Stimulated activated CD8-positive, alpha-beta memory T cell treated with anti-CD3 and anti-CD28 coated beads, Interleukin-7, amount 100 ng/mL, for 4 hours (primary cell): ENCODE results near the gene PTPRCAP.

Experiments
- DNase-seq, 2 donors: peaks; one replicate each; pipeline ENCODE4 v3.0.0-alpha.2; 2020; ENCODE audit warnings: low read depth in 2 of 2

The PTPRCAP gene

GRCh38 chr11:67396587-67397389 is 40.7 kb downstream of the PTPRCAP start:
- no peak for DNase-seq

GRCh38 chr11:67396259-67396581 is 41.3 kb downstream of the PTPRCAP start:
- DNase-seq = no peak

GRCh38 chr11:67395555-67396258 is 41.8 kb downstream of the PTPRCAP start:
- no peak for DNase-seq

- no peak for DNase-seq
Observed at GRCh38 chr11:67393990-67394389, 43.5 kb downstream of the PTPRCAP start.

GRCh38 chr11:67393437-67393836 is 44.0 kb downstream of the PTPRCAP start:
- no peak for DNase-seq

- no peak for DNase-seq
Observed at GRCh38 chr11:67392183-67392715, 45.2 kb downstream of the PTPRCAP start.

GRCh38 chr11:67391304-67392182 is 45.9 kb downstream of the PTPRCAP start, which contains the start of gene RAD9A:
RAD9A (plus strand) TSS chr11:67391986; CDS start chr11:67392045, 59 bp downstream.
- DNase-seq = peak; percentile 85 to 93

- DNase-seq = no peak
Observed at GRCh38 chr11:67390947-67391303, 46.6 kb downstream of the PTPRCAP start.

- no peak for DNase-seq
Observed at GRCh38 chr11:67389477-67389876, 48.0 kb downstream of the PTPRCAP start.

GRCh38 chr11:67387518-67387917 is 50.0 kb downstream of the PTPRCAP start:
- DNase-seq = no peak

- DNase-seq = no peak
Observed at GRCh38 chr11:67387069-67387468, 50.4 kb downstream of the PTPRCAP start.
